CD14-positive monocyte (primary cell): ENCODE data around the gene SPATA12. TPM values are rescaled to one million over a fixed set of nuclear protein-coding genes. Genes with fewer than 3 reads are reported as not detected.

ENCODE experiments used
- DNase-seq, 3 donors: peaks; one replicate each; pipeline ENCODE4 v3.0.0-alpha.2; 2011 to 2022
- H2AFZ ChIP-seq: 2 replicates; pipeline ENCODE4 v1.6.0; 2012; ENCODE audit warnings: mild to moderate bottlenecking, low read depth, low read length, inconsistent platforms; ENCODE audit not compliant: insufficient read depth, poor library complexity, severe bottlenecking
- H3K27ac ChIP-seq, 2 donors: 1 replicate in 1 of 2; 2 replicates in 1 of 2; pipeline ENCODE4 v1.5.1; 2012 to 2013; ENCODE audit warnings: low read length in 2 of 2, control low read depth in 1 of 2, inconsistent platforms in 1 of 2, low read depth in 1 of 2, mild to moderate bottlenecking in 1 of 2
- H3K27me3 ChIP-seq, 2 donors: one replicate each; pipeline versions ENCODE4 v1.6.0 to v1.6.1; 2011 to 2013; ENCODE audit warnings: low read length in 2 of 2; ENCODE audit not compliant: control insufficient read depth in 2 of 2, insufficient read depth in 2 of 2
- H3K36me3 ChIP-seq, 2 donors: replicated peaks in 1 of 2; 1 replicate in 1 of 2; 2 replicates in 1 of 2; pipeline versions ENCODE4 v1.5.1 to v1.6.1; 2012 to 2013; ENCODE audit warnings: low read length in 2 of 2, control low read depth in 1 of 2, inconsistent platforms in 1 of 2, mild to moderate bottlenecking in 1 of 2; ENCODE audit not compliant: insufficient read depth in 2 of 2, control insufficient read depth in 1 of 2
- H3K4me1 ChIP-seq, 2 donors: 1 replicate in 1 of 2; 2 replicates in 1 of 2; pipeline versions ENCODE4 v1.5.1 to v1.6.1; 2012 to 2013; ENCODE audit warnings: low read length in 2 of 2, control low read depth in 1 of 2, inconsistent platforms in 1 of 2, mild to moderate bottlenecking in 1 of 2, moderate library complexity in 1 of 2; ENCODE audit not compliant: insufficient read depth in 2 of 2, control insufficient read depth in 1 of 2
- H3K4me2 ChIP-seq: replicated peaks from 2 replicates; pipeline ENCODE3; 2012; ENCODE audit warnings: low read length, moderate library complexity, mild to moderate bottlenecking; ENCODE audit not compliant: poor library complexity, severe bottlenecking; ENCODE audit errors: extremely low read depth
- H3K4me3 ChIP-seq, 3 experiments: fragments of 200-600 bp in 1 of 3; sonication (generic) in 1 of 3; replicated peaks in 1 of 3; 1 replicate in 2 of 3; 2 replicates in 1 of 3; pipeline ENCODE4 v1.5.1; 2011 to 2013; ENCODE audit warnings: low read length in 3 of 3, mild to moderate bottlenecking in 3 of 3, control low read depth in 2 of 3, low read depth in 2 of 3, inconsistent platforms in 1 of 3, moderate library complexity in 1 of 3
- H3K79me2 ChIP-seq: 2 replicates; pipeline ENCODE4 v1.6.0; 2012; ENCODE audit warnings: mild to moderate bottlenecking, control low read depth, inconsistent platforms, low read length, moderate library complexity; ENCODE audit not compliant: insufficient read depth
- H3K9ac ChIP-seq: 2 replicates; pipeline ENCODE4 v1.6.0; 2017; ENCODE audit warnings: low read length, mild to moderate bottlenecking; ENCODE audit not compliant: insufficient read depth, poor library complexity, severe bottlenecking
- H3K9me3 ChIP-seq, 2 donors: replicated peaks in 1 of 2; 1 replicate in 1 of 2; 2 replicates in 1 of 2; pipeline versions ENCODE4 v1.5.1 to v1.6.1; 2012 to 2013; ENCODE audit warnings: low read length in 2 of 2, control low read depth in 1 of 2; ENCODE audit not compliant: control insufficient read depth in 1 of 2, insufficient read depth in 1 of 2
- H4K20me1 ChIP-seq: 2 replicates; pipeline ENCODE4 v1.6.0; 2012; ENCODE audit warnings: mild to moderate bottlenecking, low read length, control low read depth, moderate library complexity; ENCODE audit not compliant: insufficient read depth
- H3K27ac Mint-ChIP-seq, 7 donors: one replicate each; pipeline ENCODE4 v1.8.0; 2020; ENCODE audit warnings: mild to moderate bottlenecking in 7 of 7, mixed read lengths in 7 of 7, moderate library complexity in 6 of 7, inconsistent platforms in 2 of 7
- H3K27me3 Mint-ChIP-seq, 3 donors: one replicate each; pipeline ENCODE4 v1.8.0; 2021 to 2022; ENCODE audit warnings: low read depth in 3 of 3, mild to moderate bottlenecking in 3 of 3, mixed read lengths in 3 of 3, moderate library complexity in 3 of 3, inconsistent platforms in 1 of 3
- H3K36me3 Mint-ChIP-seq, 2 donors: one replicate each; pipeline ENCODE4 v1.8.0; 2020; ENCODE audit warnings: mixed read lengths in 2 of 2, inconsistent platforms in 1 of 2, mild to moderate bottlenecking in 1 of 2
- H3K4me1 Mint-ChIP-seq: one replicate; pipeline ENCODE4 v1.8.0; 2020; ENCODE audit warnings: mild to moderate bottlenecking, mixed read lengths
- H3K4me3 Mint-ChIP-seq, 2 donors: one replicate each; pipeline ENCODE4 v1.8.0; 2020; ENCODE audit warnings: mild to moderate bottlenecking in 2 of 2, mixed read lengths in 2 of 2, moderate library complexity in 1 of 2
- H3K9me3 Mint-ChIP-seq, 7 donors: one replicate each; pipeline ENCODE4 v1.8.0; 2020 to 2022; ENCODE audit warnings: mixed read lengths in 7 of 7, mild to moderate bottlenecking in 6 of 7, moderate library complexity in 6 of 7, inconsistent platforms in 2 of 7
- CTCF ChIP-seq: fragments of 200-600 bp; IDR thresholded peaks from one replicate; pipeline ENCODE4 v1.8.0; 2022; ENCODE audit warnings: antibody characterized with exemption, mild to moderate bottlenecking
- WGBS: methylation state at CpG from one replicate; pipeline ENCODE4 v1.1.5; 2013; ENCODE audit warnings: missing lambda C conversion rate; ENCODE audit not compliant: insufficient coverage; 5-methylcytosine and 5-hydroxymethylcytosine counted together
- intact Hi-C, 2 donors: fragments of 100-400 bp; cut with micrococcal nuclease; formaldehyde crosslinking; loops; one replicate each; pipeline versions ENCODE4 v1.15.0 to v1.15.1; 2023
- polyA plus RNA-seq, 3 donors: library from polyadenylated mRNA; depleted of rRNA in 1 of 3; unstranded in 2 of 3; stranded (reverse) in 1 of 3; fragments of 300-500 nt in 2 of 3; fragments of >200 nt in 1 of 3; fragmentation: Illumina TruSeq in 2 of 3; gene quantifications; 1 replicate in 2 of 3; 2 replicates in 1 of 3; pipeline ENCODE4 v1.2.3, GENCODE V29; 2012 to 2021

The SPATA12 gene
- polyA plus RNA-seq, 3 donors, result 0.07 to 0.16 (median 0.10) TPM

GRCh38 chr3:57112206-57112605 lies 51.7 kb downstream of the SPATA12 start:
- Histone ChIP-seq H3K27me3 (no peaks in the 10 kb centered on the region), H3K4me3 (no peak overlapping the region), H3K9ac (no peak overlapping the region), H3K9me3 (no peaks in the 10 kb centered on the region), H3K36me3 (no peaks in the 10 kb centered on the region), H3K27ac (no peak overlapping the region), H2AFZ (no peak overlapping the region), H4K20me1 (no peaks in the 10 kb centered on the region), H3K79me2 (no peaks in the 10 kb centered on the region), H3K4me2 (no peak overlapping the region), H3K4me1 (no peaks in the 10 kb centered on the region)
- intact Hi-C loops, result no loop called here
- no peak for DNase-seq
- H3K27me3 Mint-ChIP-seq, result peaks cover 2 to 11% (median 3%) of the 10 kb centered on the region in 3 donors
- peak; percentile 9 for TF ChIP-seq CTCF
- 29% methylated on average over 4 of the region's 5 CpGs for WGBS
- no peaks in the 10 kb centered on the region for H3K36me3 Mint-ChIP-seq
- peak overlapping the region in 1 of 7 donors; percentile 46 for H3K27ac Mint-ChIP-seq
- peaks cover 2% of the 10 kb centered on the region for H3K4me1 Mint-ChIP-seq
- no peaks in the 10 kb centered on the region for H3K9me3 Mint-ChIP-seq
- H3K4me3 Mint-ChIP-seq, result no peak overlapping the region

GRCh38 chr3:57116501-57116900 lies 56.0 kb downstream of the SPATA12 start:
- H4K20me1 ChIP-seq, result no peaks in the 10 kb centered on the region
- Mint-ChIP-seq H3K4me1 (peaks cover 2% of the 10 kb centered on the region), H3K36me3 (no peaks in the 10 kb centered on the region), H3K27ac (no peak overlapping the region), H3K27me3 (peaks cover 2 to 6% (median 3%) of the 10 kb centered on the region in 3 donors), H3K4me3 (no peak overlapping the region), H3K9me3 (no peaks in the 10 kb centered on the region)
- H3K9ac ChIP-seq, result no peak overlapping the region
- H3K79me2 ChIP-seq, result no peaks in the 10 kb centered on the region
- H3K27me3 ChIP-seq, result no peaks in the 10 kb centered on the region
- WGBS, result no CpG with 5 or more reads among the region's 3 CpGs
- DNase-seq, result no peak
- no peak overlapping the region for H2AFZ ChIP-seq
- no peaks in the 10 kb centered on the region for H3K36me3 ChIP-seq
- no peaks in the 10 kb centered on the region for H3K9me3 ChIP-seq
- TF ChIP-seq CTCF, result no peak
- intact Hi-C loops, result no loop called here
- H3K4me3 ChIP-seq, result no peak overlapping the region
- H3K4me2 ChIP-seq, result no peak overlapping the region
- no peak overlapping the region for H3K27ac ChIP-seq
- no peaks in the 10 kb centered on the region for H3K4me1 ChIP-seq
